HG03064 (cell line): ENCODE results near the gene DUSP22.
A peak's percentile ranks its signal among the peaks of the same experiment; 100 is the strongest.

Source experiments
- ATAC-seq: cut with Tn5 transposase; IDR thresholded peaks from one replicate; pipeline ENCODE4 v1.9.1; 2021; ENCODE audit warnings: low read depth; ENCODE audit not compliant: unreplicated experiment

DUSP22 gene

DNA sequence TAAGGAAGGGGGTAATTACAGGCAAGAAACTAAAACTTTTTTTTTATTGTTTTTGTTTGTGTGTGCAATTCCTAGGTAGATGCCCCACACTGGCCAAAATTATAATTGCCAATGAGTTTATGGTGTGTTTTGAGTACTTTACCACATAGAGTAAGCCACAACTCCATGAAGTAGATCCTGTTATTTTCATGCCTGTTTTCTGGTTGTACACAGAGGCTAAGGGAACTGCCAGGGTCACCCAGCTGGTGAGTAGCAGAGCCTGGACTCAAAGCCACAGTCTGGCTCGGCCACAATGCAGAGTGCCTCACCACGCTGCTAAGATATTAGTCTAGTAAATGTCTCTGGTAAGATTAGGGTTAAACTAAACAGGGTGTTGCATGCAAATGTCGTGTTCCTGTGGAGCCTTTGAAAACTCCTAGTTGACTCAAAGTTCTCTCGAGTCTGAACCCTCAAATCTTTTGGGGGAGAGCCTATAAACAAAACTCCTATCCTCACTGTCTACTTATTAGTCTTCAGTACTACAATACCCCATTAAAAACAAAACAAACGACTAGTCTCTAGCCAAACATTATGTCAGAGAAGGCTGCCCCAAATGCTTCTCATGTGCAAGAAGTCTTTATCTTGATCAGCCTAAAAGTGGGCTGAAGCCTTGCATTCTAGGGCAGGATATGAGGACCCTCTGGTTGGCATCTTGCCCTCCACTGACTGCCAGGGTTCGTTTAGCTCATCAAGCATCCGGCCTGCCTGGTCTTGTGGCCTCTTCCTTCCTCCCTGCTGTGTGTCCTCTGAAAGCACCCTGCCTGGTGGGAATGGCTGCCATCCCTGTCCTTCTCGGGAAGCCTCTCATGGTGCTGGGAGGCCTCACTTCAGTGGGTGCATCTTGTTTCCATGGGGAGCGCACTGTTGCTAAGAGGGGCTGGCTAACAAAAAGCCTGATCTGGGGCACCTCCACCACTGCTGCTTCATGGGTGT, 4.2 kb downstream of the DUSP22 start:
- no peak for ATAC-seq

GRCh38 chr6:297571-298232, 5.4 kb downstream of the DUSP22 start:
- ATAC-seq: no peak

DNA sequence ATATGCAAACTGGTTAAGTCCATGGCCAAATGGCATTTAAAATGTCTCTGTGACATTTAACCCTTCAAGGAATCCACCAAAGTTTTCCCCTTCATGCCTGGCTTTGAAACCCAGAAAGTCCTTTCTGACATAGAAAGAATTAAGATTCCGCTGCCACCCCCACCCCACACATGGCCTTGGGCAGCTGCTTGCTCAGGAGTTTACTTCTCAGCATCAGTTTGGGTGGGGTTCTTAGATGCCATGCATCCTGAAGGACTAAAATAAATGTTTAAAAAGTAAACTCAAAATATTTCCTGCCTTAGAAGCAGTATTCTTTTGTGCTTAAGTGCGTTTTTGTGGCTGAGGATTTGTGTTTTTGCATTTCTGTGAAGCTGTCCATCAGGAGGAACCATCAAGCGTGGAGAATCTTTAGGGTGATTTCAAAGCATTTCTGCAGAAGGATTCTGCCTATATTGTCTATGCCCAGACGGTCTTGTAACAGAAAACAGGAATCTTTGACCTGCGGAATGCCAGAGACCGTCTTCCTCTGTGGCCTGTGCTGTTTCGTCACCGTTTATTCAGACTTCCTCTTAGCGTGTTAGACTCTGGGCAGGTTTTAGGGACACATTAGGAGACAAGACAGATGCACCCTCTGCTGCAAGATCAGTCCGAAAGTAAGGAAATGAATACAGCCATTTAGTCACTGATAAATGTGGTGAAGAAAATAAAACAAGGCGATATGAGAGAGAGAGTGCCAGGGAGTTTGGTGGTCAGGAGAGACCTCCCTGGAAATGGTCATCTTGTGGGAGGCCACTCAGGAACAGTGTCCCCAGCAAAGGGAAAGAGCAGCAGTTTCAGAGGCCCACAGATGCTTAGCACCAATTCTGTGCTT, 6.2 kb downstream of the DUSP22 start:
- no peak for ATAC-seq

DNA sequence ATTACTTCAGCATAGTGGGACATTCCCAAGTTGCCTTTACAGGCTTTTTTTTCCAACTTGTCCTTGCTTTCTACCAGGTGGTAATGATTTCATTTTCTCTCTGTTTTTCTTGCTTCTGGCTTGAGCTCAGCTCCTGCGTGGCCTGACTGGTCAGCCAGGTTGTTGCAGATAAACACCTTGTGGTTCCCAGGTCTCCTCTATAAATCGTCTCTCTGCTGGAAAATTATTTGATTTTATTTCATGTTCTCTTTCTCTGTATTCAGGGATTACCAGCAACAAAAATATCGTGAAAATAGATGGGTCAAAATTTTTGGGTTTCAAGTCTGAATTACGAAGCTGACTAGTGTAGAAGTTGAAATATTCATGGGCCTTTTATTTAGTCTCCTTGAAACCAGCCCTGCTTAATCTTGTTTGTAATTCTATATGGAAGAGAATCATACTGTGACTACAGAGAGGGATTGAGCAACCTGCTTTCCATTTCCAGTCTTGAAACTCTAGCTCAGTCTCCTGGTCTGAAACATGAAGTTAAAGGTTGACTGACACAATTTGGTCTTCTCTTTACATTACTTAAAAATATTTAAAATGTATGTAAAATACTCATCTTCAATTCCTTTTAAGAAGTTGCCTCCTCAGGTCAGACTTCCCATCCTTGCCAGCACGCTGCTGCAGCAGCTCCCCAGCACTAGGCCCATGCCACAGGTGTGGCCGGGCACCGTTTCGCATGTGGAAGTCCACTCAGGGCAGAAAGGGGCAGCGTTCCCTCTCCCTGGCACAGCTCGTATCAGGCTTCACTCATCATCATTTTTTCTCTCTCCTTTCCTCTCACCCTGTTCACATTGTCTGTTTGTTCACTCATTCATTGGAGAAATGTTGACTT, 7.1 kb downstream of the DUSP22 start:
- ATAC-seq: no peak

DNA sequence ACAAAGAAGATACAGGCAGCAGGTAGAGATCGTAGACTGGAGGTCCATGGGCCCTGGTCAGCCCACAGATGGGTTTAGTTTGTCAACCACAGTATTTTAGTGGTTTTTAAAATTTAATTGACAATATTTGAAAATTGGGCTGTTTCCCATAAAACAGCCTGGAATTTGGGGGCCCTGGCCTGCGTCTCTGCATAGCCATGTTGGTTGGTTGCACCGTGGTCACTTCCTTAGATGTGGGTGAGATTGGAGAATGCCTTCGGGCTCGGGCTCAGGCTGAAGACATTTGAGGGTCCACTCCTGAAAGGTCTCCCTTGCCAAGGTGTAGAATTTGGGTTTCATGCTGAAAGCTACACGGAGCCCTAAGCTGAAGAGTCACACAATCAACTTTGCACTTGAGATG, 7.7 kb downstream of the DUSP22 start:
- ATAC-seq: no peak

DNA sequence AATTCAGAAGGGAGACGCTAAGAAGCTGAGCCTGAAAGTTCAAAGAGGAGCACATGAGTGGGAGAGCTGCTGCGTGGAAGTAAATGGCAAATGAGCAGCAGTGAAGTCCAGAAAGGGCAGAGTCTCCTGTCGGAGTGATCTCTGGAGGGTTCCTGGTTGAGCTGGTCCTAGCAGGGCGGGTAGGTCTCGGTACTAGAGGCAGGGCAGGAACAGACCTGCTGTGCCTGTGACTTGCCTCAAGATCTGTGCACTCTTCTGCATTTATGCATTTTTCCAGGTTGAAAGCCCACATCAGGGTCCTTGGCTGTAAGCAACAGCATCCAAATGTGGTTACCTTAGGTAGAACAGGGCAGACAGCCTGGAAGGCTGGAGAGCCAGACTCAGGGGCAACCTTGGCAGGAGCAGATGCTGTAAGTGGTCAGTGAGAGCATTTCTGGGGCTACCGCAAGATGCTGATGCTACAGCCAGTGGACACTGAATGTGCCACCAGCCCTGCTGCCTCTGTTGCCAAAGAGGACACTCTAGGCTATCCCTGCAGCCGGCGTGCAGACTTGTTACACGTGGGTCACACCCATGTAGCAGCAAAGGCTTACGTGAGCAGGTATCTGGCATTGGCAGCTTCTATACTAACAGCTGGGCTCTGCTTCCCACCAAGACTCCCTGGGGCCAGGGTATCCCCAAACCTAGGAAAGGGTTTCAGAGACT, 8.4 kb downstream of the DUSP22 start:
- ATAC-seq: no peak

DNA sequence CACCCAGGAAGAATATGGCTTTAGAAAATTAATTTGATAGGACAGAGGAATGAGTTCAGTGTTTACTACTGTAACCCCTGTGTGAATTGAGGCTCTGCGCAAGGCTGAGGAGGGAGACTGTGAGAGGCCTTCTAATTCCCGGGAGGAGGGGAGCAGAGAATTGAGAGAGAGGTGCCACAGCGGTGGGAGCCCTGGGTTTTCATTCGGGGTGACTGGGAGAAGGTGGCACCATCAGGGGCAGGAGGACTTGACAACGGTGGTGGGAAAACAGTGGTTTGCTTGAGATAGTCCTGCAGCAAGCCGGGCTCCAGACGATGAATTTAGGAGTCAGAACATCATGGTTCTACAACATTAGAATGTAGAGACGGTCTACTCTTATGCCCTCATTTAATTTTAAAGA, 9.2 kb downstream of the DUSP22 start:
- no peak for ATAC-seq

GRCh38 chr6:301929-302705, 9.8 kb downstream of the DUSP22 start:
- ATAC-seq: no peak

- ATAC-seq: no peak
Measured at GRCh38 chr6:302760-303159, 10.5 kb downstream of the DUSP22 start.

DNA sequence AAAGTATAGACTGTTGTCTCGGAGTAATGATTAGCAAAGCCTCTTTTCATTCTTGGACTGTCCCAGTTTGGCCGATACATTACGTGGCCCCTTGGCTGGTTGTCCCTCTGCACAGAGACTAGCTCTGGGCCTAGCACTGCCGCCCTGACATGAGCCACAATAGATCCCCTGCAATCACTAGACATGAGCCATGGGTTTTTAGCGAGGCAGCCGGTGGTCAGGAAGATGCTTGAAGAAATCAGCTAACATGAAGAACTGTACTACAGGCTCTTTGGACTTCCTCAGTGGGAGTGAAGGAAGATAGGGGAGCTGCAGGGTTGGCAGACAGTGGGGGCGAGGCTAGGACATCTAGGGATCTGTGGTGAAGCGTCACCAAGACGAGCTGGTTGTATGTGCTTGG, 11.0 kb downstream of the DUSP22 start:
- no peak for ATAC-seq

GRCh38 chr6:303948-304558, 11.8 kb downstream of the DUSP22 start:
- ATAC-seq: no peak

GRCh38 chr6:304833-305370, 12.6 kb downstream of the DUSP22 start:
- ATAC-seq: peak; percentile 14

- peak; percentile 65 for ATAC-seq
Measured at GRCh38 chr6:305371-306206, 13.3 kb downstream of the DUSP22 start.

- ATAC-seq: no peak
Measured at GRCh38 chr6:306641-307061, 14.4 kb downstream of the DUSP22 start.

DNA sequence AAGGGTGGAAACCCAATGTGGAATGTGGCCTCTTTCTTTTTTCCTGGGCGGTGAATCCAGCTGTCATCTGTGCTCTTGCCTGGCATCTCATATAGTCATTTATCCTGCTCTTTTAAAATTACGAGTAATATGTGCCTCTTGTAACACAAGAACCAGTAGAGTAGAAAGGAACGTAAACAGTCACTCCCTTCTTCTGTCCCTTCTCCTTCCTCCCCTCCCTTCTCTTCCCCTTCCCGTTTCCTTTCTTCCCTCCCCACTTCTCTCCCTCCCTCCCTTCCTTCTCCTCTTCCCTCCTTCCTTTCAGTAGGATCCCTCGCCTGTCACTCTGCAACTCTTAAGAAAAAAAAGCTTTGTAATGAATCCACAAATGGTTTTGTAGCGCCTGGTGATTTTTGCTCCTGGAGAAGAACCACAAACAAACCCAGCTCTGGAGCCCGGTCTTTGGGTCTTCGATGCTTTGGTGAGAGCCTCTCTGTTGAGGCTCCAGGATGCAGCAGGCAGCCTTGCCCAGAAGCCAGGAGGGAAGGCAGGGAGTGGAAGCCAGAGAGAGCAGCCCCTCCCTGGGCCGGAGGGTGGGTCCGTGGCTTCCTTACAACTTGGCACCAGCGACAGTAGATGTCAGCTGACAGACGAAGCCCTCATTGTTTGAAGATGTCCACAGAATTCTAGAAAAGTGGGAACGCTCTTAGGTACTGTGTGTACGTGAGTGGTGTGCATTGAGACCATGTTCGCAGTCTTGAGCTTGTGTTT, 15.0 kb downstream of the DUSP22 start:
- ATAC-seq: no peak

GRCh38 chr6:307874-308273, 15.6 kb downstream of the DUSP22 start:
- ATAC-seq: no peak
